Stimulated activated CD8-positive, alpha-beta memory T cell treated with anti-CD3 and anti-CD28 coated beads, Interleukin-4, amount 100 ng/mL, for 24 hours (primary cell): ENCODE results near the gene HOXB1.

Experiments used
- DNase-seq: peaks from one replicate; pipeline ENCODE4 v3.0.0-alpha.2; 2020; ENCODE audit warnings: low read depth

The HOXB1 gene

GRCh38 chr17:48554412-48555257 lies 23.8 kb upstream of the HOXB1 start:
- DNase-seq = no peak

- no peak for DNase-seq
Observed at GRCh38 chr17:48553826-48554225, 23.0 kb upstream of the HOXB1 start.

GRCh38 chr17:48553190-48553547 lies 22.4 kb upstream of the HOXB1 start:
- no peak for DNase-seq

GRCh38 chr17:48552466-48553189 lies 21.8 kb upstream of the HOXB1 start:
- no peak for DNase-seq

GRCh38 chr17:48551596-48552465 lies 21.0 kb upstream of the HOXB1 start:
- no peak for DNase-seq

- no peak for DNase-seq
Observed at GRCh38 chr17:48551214-48551555, 20.4 kb upstream of the HOXB1 start.

- no peak for DNase-seq
Observed at GRCh38 chr17:48550502-48551213, 19.8 kb upstream of the HOXB1 start.

GRCh38 chr17:48549914-48550501 lies 19.2 kb upstream of the HOXB1 start:
- DNase-seq = no peak

- no peak for DNase-seq
Observed at GRCh38 chr17:48549281-48549630, 18.4 kb upstream of the HOXB1 start.

- no peak for DNase-seq
Observed at GRCh38 chr17:48548523-48549280, 17.9 kb upstream of the HOXB1 start.

- no peak for DNase-seq
Observed at GRCh38 chr17:48547808-48548522, 17.2 kb upstream of the HOXB1 start.

- DNase-seq = no peak
Observed at GRCh38 chr17:48546924-48547807, 16.4 kb upstream of the HOXB1 start.

- no peak for DNase-seq
Observed at GRCh38 chr17:48546137-48546923, 15.5 kb upstream of the HOXB1 start.

GRCh38 chr17:48545539-48545938 lies 14.7 kb upstream of the HOXB1 start:
- DNase-seq = no peak

GRCh38 chr17:48545022-48545375 lies 14.2 kb upstream of the HOXB1 start, which contains the start of gene HOXB2:
Gene HOXB2 (minus strand): TSS chr17:48545109. CDS start chr17:48544911, 198 bp downstream.
- DNase-seq = no peak

- peak; percentile 15 for DNase-seq
Observed at GRCh38 chr17:48544349-48545021, 13.7 kb upstream of the HOXB1 start.

GRCh38 chr17:48543854-48544348 lies 13.1 kb upstream of the HOXB1 start:
- peak; percentile 23 for DNase-seq
